NCI-H345 treated with DMSO at 0.1 percent for 48 hours (cell line): Measurements from ENCODE around the gene CD276.
"Not testable (repeated sequence)": the region's sequence is repeated elsewhere in the genome, so short reads cannot be mapped to it uniquely, and the experiment has no call there.

Source experiments
- DNase-seq: peaks from one replicate; lab custom pipeline; 2025; ENCODE audit not compliant: unreplicated experiment; lab: John Stamatoyannopoulos, UW

The CD276 gene

DNA sequence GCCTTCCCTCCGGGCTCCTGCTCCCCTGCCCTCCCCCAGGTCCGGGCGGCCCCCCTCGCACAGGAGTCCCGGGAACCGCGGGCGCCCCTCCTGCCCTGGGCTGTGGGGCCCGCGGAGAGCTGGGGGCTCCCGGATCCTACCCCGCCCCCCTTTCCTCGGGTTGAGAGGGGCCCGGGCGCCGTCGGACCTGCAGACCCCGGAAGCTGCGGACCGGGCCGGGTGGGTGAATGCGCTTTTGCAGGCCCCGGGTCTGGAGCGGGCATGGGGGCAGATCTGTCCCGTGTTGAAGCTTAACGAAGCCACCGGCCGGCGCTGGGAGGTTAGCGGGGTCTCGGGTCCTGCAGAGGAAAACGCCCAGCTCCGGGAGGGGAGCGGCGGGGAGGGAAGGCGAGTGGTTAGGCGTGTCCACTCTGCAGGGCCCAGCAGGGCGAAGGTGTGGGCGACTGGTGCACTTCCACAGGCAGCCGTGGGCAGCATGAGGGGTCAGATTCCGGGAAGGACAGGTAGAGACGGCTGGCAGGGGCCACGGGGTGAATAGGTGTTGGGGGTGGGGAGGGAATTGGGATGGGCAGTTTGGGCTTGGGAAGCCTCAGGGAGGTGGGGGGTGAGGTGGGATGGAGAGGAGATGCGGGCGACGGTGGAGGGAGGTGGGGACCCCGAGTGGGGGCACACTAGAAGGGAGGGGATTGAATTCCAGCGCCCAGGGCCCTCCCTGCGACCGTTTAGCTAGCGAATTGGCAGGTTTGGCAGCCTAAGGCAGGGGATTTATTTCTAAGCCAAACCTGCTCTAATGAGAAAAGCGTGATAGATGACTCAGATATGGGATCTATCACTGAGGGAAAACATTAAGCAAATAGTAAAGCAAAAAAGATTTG, 635 bp downstream of the CD276 start:
- peak; percentile 5 for DNase-seq

GRCh38 chr15:73685981-73686380, 1.8 kb downstream of the CD276 start:
- no peak for DNase-seq

DNA sequence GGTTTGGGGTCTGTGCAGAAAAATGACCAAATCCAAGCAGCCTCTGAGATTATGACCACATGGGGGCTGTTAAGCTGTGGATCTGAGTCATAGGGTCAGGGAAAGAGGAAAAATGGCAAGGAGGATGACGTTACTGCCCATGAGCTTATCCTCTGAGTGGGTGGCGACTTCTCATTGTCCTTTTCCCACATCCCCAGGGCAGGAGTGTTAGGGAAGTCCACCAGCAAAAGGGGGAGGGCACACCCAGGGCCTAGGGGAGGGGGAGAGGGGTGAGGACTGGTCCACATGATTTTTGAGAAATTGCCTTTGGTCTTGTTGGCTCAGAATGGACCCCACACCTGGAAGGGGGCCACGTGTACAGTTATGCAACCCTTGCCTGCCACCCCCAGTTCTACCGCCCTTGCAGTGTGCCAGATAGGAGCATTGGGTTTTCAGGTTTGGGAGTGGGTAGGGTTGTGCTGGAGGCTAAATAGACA, 2.6 kb downstream of the CD276 start:
- no peak for DNase-seq

DNA sequence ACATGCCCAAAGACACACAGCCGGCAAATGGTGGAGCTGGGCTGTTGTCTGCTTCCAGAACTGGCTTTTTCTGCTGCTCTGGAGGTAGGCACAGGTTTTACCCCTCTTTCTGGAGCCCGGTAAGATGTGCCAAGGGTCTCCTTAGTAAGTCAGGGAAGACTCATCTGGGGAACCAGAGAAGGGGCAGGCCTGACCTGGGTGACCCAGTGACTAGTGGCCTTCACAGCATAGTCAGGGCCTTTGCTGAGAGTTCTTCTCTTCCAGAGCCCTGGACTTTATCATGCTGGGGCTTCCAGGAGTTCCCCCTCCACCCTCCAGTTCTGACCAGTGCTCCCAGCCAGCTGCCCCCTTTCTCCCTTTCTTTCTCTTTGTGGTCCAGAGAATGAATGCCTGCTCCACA, 3.2 kb downstream of the CD276 start:
- no peak for DNase-seq

DNA sequence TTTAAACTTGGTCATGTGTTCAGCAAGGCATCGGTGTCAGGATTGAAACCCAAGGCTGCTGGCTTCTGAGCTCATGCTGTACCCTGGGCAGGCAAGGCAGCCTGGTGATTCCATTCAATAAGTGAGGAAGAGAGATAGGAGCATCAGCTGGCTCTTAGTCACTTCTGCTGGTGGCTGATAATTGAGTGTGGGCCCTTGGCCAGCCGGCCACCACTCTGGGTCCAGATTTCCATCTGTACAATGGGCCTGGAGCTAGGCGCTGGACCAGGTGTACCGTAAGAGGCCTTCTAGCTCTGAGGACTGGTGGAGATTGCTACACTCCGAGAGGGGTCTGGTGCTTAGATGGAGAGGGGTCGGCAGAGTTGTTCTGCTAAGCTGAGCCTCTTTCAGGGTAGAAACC, 4.3 kb downstream of the CD276 start:
- DNase-seq = no peak

- no peak for DNase-seq
These were observed 7.2 kb downstream of the CD276 start for GRCh38 chr15:73691396-73691795.

- DNase-seq = no peak
These were observed 10.2 kb downstream of the CD276 start for GRCh38 chr15:73694419-73694818.

GRCh38 chr15:73695773-73696640, 11.8 kb downstream of the CD276 start:
- no peak for DNase-seq

DNA sequence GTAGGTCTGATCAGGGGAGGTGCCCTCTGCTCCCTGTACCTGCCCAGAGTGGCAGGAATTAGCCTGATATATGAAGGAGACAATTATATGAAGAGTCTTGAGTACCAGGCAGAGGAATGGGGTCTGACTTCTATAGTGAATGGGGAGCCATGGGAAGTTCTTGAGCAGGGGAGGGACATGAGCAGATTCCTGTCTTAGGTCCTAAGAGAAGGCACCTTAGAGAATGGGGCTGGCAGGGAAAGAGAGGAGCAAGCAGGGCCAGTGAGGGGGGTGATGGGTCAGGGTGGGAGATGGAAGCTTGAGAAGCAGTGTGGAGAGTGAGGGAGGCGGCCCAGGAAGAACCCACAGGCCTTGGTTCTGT, 12.4 kb downstream of the CD276 start:
- DNase-seq = no peak

DNA sequence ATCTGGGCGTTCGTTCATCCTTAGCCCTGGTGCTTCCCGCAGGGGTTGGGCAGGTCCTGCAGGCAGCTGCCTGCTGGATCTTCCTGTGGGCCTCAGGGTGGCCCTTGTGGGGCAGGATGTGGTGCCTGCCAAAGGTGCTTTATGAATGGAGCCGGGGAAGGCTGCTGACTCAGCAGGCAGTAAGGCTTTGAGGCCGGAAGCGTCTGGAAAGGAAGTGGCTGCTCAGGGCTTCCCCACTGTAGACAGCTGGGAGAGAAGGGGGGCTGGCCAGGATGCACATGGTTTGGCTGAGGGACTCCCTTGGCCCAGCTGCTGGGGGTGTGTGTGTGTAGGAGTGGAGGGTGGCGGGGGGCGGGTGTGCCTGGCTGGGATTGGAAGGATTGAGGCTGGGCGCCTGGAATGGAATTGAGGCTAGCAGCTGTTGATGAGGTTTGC, 12.9 kb downstream of the CD276 start:
- no peak for DNase-seq

- DNase-seq = no peak
These were observed 15.3 kb downstream of the CD276 start for GRCh38 chr15:73699249-73700040.

GRCh38 chr15:73700041-73700842, 16.1 kb downstream of the CD276 start:
- peak; percentile 35 for DNase-seq

DNA sequence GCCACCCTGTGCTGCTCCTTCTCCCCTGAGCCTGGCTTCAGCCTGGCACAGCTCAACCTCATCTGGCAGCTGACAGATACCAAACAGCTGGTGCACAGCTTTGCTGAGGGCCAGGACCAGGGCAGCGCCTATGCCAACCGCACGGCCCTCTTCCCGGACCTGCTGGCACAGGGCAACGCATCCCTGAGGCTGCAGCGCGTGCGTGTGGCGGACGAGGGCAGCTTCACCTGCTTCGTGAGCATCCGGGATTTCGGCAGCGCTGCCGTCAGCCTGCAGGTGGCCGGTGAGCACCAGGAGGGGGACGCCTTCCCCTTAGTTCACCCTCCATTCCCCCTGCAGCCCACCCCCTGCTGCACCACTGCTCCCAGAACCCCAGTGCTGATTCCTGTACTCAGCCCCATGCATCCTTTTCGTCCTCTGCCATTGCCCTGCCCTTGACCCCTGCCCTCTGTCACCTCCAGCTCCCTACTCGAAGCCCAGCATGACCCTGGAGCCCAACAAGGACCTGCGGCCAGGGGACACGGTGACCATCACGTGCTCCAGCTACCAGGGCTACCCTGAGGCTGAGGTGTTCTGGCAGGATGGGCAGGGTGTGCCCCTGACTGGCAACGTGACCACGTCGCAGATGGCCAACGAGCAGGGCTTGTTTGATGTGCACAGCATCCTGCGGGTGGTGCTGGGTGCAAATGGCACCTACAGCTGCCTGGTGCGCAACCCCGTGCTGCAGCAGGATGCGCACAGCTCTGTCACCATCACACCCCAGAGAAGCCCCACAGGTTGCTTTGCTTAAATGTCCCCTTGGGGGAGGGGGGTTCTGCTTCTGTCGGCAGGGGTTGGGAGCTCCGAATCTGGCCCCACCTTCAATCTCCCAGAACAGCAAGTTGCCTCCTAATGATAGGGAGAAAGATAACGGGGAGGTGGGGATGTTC, 18.4 kb downstream of the CD276 start:
- not testable (repeated sequence) for DNase-seq

- not testable (repeated sequence) for DNase-seq
These were observed 19.4 kb downstream of the CD276 start for GRCh38 chr15:73703601-73704000.

- DNase-seq = not testable (repeated sequence)
These were observed 20.1 kb downstream of the CD276 start for GRCh38 chr15:73704142-73704868.

DNA sequence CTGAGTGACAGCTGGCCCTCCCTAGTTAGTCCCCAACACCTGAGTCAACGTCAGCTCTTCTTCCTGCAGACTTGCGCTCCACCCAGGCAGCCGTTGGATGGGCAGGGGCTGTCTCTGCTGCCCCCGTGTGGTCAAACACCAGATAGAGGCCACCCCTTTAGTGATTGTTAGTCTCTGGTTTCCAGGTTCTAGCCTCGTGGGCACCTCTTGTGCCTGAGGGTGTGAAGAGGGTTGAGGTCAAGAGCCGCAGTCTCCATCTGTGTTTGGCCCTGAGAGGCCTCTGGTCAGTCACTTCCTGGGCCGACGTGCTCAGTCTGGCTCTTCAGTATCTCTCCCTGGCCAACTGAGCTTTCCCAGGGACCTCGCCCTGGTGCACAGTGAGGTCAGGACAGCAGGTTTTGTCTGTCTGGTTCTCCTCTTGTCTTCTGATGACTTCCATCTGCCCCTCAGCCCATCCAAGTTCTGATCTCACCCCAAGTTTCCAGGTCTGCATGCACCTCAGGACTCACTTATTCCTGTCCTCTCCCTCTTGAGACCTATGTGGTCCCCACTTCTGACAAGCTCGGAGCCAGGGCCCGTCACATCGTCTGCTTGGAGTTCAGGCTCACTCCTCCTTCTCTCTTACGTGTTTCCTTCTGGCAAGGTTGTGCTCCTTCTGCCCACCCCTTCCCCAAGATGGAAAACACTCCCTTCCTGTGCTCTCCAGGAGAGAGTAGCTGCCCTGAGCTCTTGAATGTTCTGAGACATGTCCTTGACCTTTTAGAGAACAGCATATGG, 20.9 kb downstream of the CD276 start:
- DNase-seq = no peak

GRCh38 chr15:73708691-73709090, 24.5 kb downstream of the CD276 start:
- no peak for DNase-seq

- DNase-seq = no peak
These were observed 25.1 kb downstream of the CD276 start for GRCh38 chr15:73709241-73709640.
